Measurements from ENCODE around the gene MRPS15. TPM values are rescaled to one million over a fixed set of nuclear protein-coding genes. Genes with fewer than 3 reads are reported as not detected.
"Not testable (repeated sequence)": the region's sequence is repeated elsewhere in the genome, so short reads cannot be mapped to it uniquely, and the experiment has no call there.

MRPS15 gene
- polyA plus RNA-seq (2011; rRNA removed) (34.4 and 57.3 TPM in 2 replicates), polyA minus RNA-seq (2011; rRNA and poly(A)+ RNA removed) (7.3 and 9.6 TPM in 2 replicates)

GRCh38 chr1:36463803-36464604 is at the start of gene MRPS15:
Gene MRPS15, minus strand, starts transcription at chr1:36464384. Its CDS starts 109 bp downstream, at chr1:36464275.
- Histone ChIP-seq H3K36me3 (ENCODE audit: control insufficient read depth, insufficient read depth, low read length) (peaks cover 11% of the 10 kb centered on the region), H3K4me3 (ENCODE audit: low read depth, low read length) (peak within 1 kb of the TSS; percentile 81), H3K27me3 (ENCODE audit: control insufficient read depth, insufficient read depth, low read length) (no peaks in the 10 kb centered on the region)
- POLR2A ChIA-PET = interaction anchor here (1.9 kb wide), 1 partner anchor 13 kb away, joined by 8 read pairs; the partner anchor contains the start of gene OSCP1
- TF ChIP-seq, protein P1, sequence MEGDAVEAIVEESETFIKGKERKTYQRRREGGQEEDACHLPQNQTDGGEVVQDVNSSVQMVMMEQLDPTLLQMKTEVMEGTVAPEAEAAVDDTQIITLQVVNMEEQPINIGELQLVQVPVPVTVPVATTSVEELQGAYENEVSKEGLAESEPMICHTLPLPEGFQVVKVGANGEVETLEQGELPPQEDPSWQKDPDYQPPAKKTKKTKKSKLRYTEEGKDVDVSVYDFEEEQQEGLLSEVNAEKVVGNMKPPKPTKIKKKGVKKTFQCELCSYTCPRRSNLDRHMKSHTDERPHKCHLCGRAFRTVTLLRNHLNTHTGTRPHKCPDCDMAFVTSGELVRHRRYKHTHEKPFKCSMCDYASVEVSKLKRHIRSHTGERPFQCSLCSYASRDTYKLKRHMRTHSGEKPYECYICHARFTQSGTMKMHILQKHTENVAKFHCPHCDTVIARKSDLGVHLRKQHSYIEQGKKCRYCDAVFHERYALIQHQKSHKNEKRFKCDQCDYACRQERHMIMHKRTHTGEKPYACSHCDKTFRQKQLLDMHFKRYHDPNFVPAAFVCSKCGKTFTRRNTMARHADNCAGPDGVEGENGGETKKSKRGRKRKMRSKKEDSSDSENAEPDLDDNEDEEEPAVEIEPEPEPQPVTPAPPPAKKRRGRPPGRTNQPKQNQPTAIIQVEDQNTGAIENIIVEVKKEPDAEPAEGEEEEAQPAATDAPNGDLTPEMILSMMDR (IDR thresholded peaks at IDR 0.05; ENCODE audit: insufficient read depth, low read depth, low read length) = no peak
- DNase-seq (ENCODE audit: low read depth) = peak; percentile 58
- CTCF ChIA-PET = no interaction called here

- no peak for DNase-seq (ENCODE audit: low read depth)
- ChIA-PET CTCF (no interaction called here), POLR2A (no interaction called here)
- TF ChIP-seq, protein P1 (IDR thresholded peaks at IDR 0.05; ENCODE audit: insufficient read depth, low read depth, low read length) = no peak
- no peak overlapping the region for H3K4me3 ChIP-seq (ENCODE audit: low read depth, low read length)
- H3K27me3 ChIP-seq (ENCODE audit: control insufficient read depth, insufficient read depth, low read length) = no peaks in the 10 kb centered on the region
- H3K36me3 ChIP-seq (ENCODE audit: control insufficient read depth, insufficient read depth, low read length) = no peaks in the 10 kb centered on the region
Measured at GRCh38 chr1:36512842-36513241, 48.7 kb upstream of the MRPS15 start.

DNA sequence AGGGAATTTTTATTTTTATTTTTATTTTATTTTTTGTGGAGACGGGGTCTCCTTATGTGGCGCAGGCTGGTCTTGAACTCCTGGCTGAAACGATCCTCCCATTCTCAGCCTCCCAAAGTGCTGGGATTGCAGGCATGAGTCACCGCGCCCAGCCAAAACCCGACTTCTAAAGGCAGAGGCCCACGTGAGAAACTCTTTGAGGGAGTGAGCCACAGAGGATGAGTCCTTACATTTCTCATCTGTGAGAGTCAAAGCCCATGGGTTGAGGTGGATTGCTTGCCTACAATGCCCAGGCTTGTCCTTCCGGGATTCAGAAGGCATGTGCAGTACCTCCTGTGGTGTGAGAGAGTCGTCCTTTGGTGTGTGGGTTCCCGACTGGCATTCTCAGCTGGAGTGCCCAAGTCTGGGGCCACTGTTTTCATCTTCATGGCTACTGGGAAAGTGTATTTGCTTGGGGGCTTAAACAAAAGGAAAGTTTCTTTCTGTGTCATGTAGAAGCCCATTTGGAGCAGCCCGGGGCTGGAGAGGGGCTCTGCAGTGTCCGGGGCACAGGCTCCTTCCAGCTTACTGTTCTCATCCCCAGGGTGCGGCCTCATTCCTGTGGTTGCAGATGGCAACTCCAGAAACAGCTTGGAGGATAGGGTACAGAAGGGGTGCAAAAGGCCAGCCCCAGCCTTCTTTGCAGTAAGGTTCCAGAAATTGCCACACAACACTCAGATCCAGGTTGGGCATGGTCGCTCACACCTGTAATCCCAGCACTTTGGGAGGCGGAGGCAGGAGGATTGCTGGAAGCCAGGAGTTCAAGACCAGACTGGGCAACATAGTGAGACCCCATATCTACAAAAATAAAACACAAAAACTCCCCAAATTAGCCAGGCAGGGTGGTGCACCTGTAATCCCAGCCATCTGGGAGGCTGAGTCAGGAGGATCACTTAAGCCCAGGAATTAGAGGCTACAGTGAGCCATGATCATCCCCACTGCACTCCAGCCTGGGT is 47.9 kb upstream of the MRPS15 start:
- no peaks in the 10 kb centered on the region for H3K36me3 ChIP-seq (ENCODE audit: control insufficient read depth, insufficient read depth, low read length)
- DNase-seq (ENCODE audit: low read depth) = no peak
- ChIA-PET POLR2A (no interaction called here), CTCF (no interaction called here)
- TF ChIP-seq, protein P1 (IDR thresholded peaks at IDR 0.05; ENCODE audit: insufficient read depth, low read depth, low read length) = no peak
- no peak overlapping the region for H3K4me3 ChIP-seq (ENCODE audit: low read depth, low read length)
- no peaks in the 10 kb centered on the region for H3K27me3 ChIP-seq (ENCODE audit: control insufficient read depth, insufficient read depth, low read length)

DNA sequence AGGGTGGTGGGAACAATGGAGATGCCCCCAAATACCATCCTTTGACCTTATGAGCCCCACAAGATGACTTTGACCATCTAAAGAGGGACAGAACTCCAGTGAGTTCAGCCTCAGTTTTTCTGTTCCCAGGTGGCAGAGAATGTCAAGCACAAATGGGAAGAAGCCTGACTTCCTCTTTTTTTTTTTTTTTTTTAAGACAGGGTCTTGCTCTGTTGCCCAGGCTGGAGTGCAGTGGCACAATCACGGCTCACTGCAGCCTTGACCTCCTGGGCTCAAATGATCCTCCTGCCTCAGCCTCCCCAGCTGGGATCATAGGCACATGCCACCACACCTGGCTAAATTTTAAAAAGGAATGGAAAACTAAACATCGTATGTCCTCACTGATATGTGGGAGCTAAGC is 47.0 kb upstream of the MRPS15 start:
- POLR2A ChIA-PET; H3K36me3 ChIP-seq (ENCODE audit: control insufficient read depth, insufficient read depth, low read length); CTCF ChIA-PET; DNase-seq (ENCODE audit: low read depth); H3K27me3 ChIP-seq (ENCODE audit: control insufficient read depth, insufficient read depth, low read length); H3K4me3 ChIP-seq (ENCODE audit: low read depth, low read length): not testable (repeated sequence)

DNA sequence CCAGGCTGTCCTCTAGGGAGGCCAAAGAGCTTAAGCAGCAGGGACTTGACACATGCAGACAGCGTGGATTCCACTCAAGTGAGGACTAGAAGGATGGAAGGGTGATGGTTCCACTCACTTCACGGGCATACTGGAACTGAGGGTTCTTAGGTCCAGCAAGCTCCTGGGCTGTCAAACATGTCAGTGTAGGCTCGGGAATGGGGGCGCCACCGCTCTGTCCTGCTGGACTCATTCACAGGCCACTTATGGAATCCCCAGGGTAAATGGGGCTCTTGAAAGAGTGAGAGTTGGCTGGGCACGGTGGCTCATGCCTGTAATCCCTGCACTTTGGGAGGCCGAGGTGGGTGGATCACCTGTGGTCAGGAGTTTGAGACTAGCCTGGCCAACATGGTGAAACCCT is 46.2 kb upstream of the MRPS15 start:
- Histone ChIP-seq H3K27me3 (ENCODE audit: control insufficient read depth, insufficient read depth, low read length) (no peaks in the 10 kb centered on the region), H3K36me3 (ENCODE audit: control insufficient read depth, insufficient read depth, low read length) (no peaks in the 10 kb centered on the region), H3K4me3 (ENCODE audit: low read depth, low read length) (no peak overlapping the region)
- ChIA-PET CTCF (interaction anchor here (0.9 kb wide), 1 partner anchor 23 kb away, joined by 3 read pairs; no protein-coding TSS in a partner anchor), POLR2A (no interaction called here)
- TF ChIP-seq, protein P1 (IDR thresholded peaks at IDR 0.05; ENCODE audit: insufficient read depth, low read depth, low read length) = no peak
- no peak for DNase-seq (ENCODE audit: low read depth)
